Suprapubic skin (tissue), 4 donors: ENCODE results near the gene PEMT.

Experiments
- EP300 ChIP-seq: sonication (generic); formaldehyde crosslinking; IDR thresholded peaks from one replicate; pipeline ENCODE4 v1.6.1; 2017; ENCODE audit warnings: antibody characterized with exemption
- POLR2AphosphoS5 ChIP-seq, 3 donors: sonication (generic); formaldehyde crosslinking; IDR thresholded peaks; one replicate each; pipeline ENCODE4 v1.6.1; 2017; ENCODE audit warnings: antibody characterized with exemption in 3 of 3
- TF ChIP-seq, protein P1 (sequence below), 2 donors: fragments of 200-600 bp in 1 of 2; fragments of 450-650 bp in 1 of 2; sonication (generic) in 1 of 2; IDR thresholded peaks; one replicate each; pipeline ENCODE4 v1.5.1; 2016 to 2019; ENCODE audit warnings: antibody characterized with exemption in 2 of 2, mild to moderate bottlenecking in 1 of 2, moderate library complexity in 1 of 2

DNA sequence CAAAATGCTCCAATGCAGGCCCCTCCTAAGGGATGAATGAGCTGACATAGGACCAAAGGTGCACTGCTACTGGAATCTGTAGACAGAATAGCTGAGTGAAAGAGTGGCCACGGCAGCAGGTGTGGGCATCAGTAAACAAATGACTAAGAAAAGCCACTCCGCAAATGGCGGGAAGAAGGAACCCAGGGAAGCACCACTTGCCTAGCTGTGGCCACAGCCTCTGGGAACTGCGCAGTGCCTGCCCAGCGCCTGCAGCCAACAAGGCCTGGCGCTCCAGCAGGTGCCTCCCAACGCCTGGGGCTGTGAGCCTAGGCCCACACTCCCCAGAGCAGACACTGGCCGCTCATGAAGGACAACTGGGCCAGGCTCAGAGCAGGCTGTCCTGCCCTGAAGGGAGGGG, 11.8 kb downstream of the PEMT start:
- TF ChIP-seq, protein P1, sequence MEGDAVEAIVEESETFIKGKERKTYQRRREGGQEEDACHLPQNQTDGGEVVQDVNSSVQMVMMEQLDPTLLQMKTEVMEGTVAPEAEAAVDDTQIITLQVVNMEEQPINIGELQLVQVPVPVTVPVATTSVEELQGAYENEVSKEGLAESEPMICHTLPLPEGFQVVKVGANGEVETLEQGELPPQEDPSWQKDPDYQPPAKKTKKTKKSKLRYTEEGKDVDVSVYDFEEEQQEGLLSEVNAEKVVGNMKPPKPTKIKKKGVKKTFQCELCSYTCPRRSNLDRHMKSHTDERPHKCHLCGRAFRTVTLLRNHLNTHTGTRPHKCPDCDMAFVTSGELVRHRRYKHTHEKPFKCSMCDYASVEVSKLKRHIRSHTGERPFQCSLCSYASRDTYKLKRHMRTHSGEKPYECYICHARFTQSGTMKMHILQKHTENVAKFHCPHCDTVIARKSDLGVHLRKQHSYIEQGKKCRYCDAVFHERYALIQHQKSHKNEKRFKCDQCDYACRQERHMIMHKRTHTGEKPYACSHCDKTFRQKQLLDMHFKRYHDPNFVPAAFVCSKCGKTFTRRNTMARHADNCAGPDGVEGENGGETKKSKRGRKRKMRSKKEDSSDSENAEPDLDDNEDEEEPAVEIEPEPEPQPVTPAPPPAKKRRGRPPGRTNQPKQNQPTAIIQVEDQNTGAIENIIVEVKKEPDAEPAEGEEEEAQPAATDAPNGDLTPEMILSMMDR (IDR thresholded peaks at IDR 0.05): no peak
- no peak for TF ChIP-seq EP300
- no peak for TF ChIP-seq POLR2AphosphoS5 (IDR thresholded peaks at IDR 0.05)
